Endothelial cell of umbilical vein (primary cell): ENCODE results near the gene TXNL4B.

ENCODE experiments used
- CTCF ChIP-seq, 2 donors: IDR thresholded peaks; 1 replicate in 1 of 2; 2 replicates in 1 of 2; pipeline ENCODE4 v1.5.1; 2011; ENCODE audit warnings: low read length in 2 of 2, mild to moderate bottlenecking in 2 of 2, moderate library complexity in 2 of 2, control low read depth in 1 of 2, inconsistent platforms in 1 of 2, low read depth in 1 of 2; ENCODE audit not compliant: insufficient read depth in 1 of 2; ENCODE audit errors: extremely low read depth in 1 of 2
- EZH2 ChIP-seq: IDR thresholded peaks from 2 replicates; pipeline ENCODE4 v1.6.1; 2012; ENCODE audit warnings: borderline replicate concordance, low read depth, mild to moderate bottlenecking, moderate library complexity, low read length, inconsistent platforms; ENCODE audit not compliant: severe bottlenecking
- FOS ChIP-seq: IDR thresholded peaks from 2 replicates; pipeline ENCODE4 v1.6.1; 2011; ENCODE audit warnings: mild to moderate bottlenecking, low read length, moderate library complexity, borderline replicate concordance; ENCODE audit not compliant: insufficient read depth
- GATA2 ChIP-seq: IDR thresholded peaks from 2 replicates; pipeline ENCODE4 v1.7.0; 2011; ENCODE audit warnings: low read depth, mild to moderate bottlenecking, moderate library complexity, mixed read lengths, low read length; ENCODE audit not compliant: insufficient read length, insufficient read depth
- JUN ChIP-seq: IDR thresholded peaks from 2 replicates; pipeline ENCODE4 v1.6.1; 2011; ENCODE audit warnings: borderline replicate concordance, low read depth; ENCODE audit not compliant: insufficient read length, insufficient read depth
- MYC ChIP-seq: IDR thresholded peaks from one replicate; pipeline ENCODE4 v1.6.1; 2011; ENCODE audit warnings: mild to moderate bottlenecking, low read depth, low read length
- POLR2A ChIP-seq: IDR thresholded peaks from 2 replicates; pipeline ENCODE4 v1.6.1; 2012; ENCODE audit warnings: low read depth, mild to moderate bottlenecking, control low read depth, low read length
- POLR2AphosphoS5 ChIP-seq: IDR thresholded peaks from 2 replicates; pipeline ENCODE4 v1.6.1; 2012; ENCODE audit warnings: low read depth, mild to moderate bottlenecking, control low read depth, low read length, moderate library complexity; ENCODE audit not compliant: insufficient read depth
- TF ChIP-seq, protein P1 (sequence below): IDR thresholded peaks from 2 replicates; pipeline ENCODE4 v1.6.1; 2011; ENCODE audit not compliant: insufficient read depth, insufficient read length

- TF ChIP-seq POLR2AphosphoS5 (no peak), CTCF (IDR thresholded peaks at IDR 0.05; ENCODE audit: extremely low read depth in 1 of 2, insufficient read depth in 1 of 2, low read depth in 1 of 2, low read length in 2 of 2) (no peak), POLR2A (no peak), EZH2 (no peak), FOS (no peak), JUN (no peak), GATA2 (no peak), MYC (no peak)
- TF ChIP-seq, protein P1, sequence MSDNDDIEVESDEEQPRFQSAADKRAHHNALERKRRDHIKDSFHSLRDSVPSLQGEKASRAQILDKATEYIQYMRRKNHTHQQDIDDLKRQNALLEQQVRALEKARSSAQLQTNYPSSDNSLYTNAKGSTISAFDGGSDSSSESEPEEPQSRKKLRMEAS = no peak
Observed at GRCh38 chr16:72064361-72064894, 29.0 kb downstream of the TXNL4B start.
